Loucy (cell line): ENCODE measurements around the gene CMC2.

Experiments used
- CTCF ChIP-seq: fragments of 200-600 bp; sonication (generic); conservative IDR thresholded peaks from 2 replicates; pipeline ENCODE4 v1.5.1; 2014; ENCODE audit warnings: mild to moderate bottlenecking, antibody characterized with exemption, low read length
- EZH2phosphoT487 ChIP-seq: fragments of 200-600 bp; IDR thresholded peaks from 2 replicates; pipeline ENCODE4 v1.6.1; 2018; ENCODE audit warnings: antibody characterized with exemption, mild to moderate bottlenecking, moderate library complexity, borderline replicate concordance

GRCh38 chr16:81029930-81030604 lies 23.4 kb upstream of the CMC2 start:
- TF ChIP-seq CTCF (no peak), EZH2phosphoT487 (no peak)
